ENCODE measurements around the gene SPARC.

The SPARC gene

DNA sequence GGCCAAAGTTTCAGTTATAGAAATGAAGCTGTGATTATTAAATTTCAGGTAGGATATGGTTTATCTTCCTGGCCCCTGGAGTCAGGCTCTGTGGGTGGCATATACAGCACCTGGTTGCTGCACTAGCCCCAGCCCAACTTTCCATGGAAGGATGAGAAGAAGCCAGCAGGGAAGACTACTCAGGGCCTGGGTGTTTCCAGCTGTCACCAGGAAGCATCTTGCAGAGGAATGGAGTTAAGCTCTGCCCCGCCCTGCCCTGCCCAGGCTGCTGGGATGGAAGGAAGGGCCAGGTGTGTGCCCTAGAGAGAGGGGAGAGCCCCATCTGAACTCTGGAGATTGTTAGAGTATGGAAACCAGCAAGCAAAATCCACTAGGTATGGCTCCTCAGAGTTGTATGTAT, 52.8 kb downstream of the SPARC start:
- no peaks in the 10 kb centered on the region for H3K9me3 ChIP-seq (ENCODE audit: insufficient read depth, low read depth, low read length)
- no peaks in the 10 kb centered on the region for H3K27me3 ChIP-seq (ENCODE audit: insufficient read depth, low read length, poor library complexity, severe bottlenecking)
- H3K79me2 ChIP-seq (ENCODE audit: insufficient read depth, low read length) = no peaks in the 10 kb centered on the region
- H3F3A ChIP-seq (ENCODE audit: low read depth) = no peaks in the 10 kb centered on the region
- H3K4me3 ChIP-seq (ENCODE audit: low read length, poor library complexity, severe bottlenecking) = no peak overlapping the region
- no peak overlapping the region for H3K9ac ChIP-seq (ENCODE audit: low read depth, low read length, poor library complexity, severe bottlenecking)
- no peak overlapping the region for H3K4me2 ChIP-seq (ENCODE audit: low read depth, low read length, poor library complexity, severe bottlenecking)
- no peak for TF ChIP-seq EZH2phosphoT487 (IDR thresholded peaks at IDR 0.05; ENCODE audit: borderline replicate concordance)
- TF ChIP-seq, protein P1, sequence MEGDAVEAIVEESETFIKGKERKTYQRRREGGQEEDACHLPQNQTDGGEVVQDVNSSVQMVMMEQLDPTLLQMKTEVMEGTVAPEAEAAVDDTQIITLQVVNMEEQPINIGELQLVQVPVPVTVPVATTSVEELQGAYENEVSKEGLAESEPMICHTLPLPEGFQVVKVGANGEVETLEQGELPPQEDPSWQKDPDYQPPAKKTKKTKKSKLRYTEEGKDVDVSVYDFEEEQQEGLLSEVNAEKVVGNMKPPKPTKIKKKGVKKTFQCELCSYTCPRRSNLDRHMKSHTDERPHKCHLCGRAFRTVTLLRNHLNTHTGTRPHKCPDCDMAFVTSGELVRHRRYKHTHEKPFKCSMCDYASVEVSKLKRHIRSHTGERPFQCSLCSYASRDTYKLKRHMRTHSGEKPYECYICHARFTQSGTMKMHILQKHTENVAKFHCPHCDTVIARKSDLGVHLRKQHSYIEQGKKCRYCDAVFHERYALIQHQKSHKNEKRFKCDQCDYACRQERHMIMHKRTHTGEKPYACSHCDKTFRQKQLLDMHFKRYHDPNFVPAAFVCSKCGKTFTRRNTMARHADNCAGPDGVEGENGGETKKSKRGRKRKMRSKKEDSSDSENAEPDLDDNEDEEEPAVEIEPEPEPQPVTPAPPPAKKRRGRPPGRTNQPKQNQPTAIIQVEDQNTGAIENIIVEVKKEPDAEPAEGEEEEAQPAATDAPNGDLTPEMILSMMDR (conservative IDR thresholded peaks at IDR 0.05; ENCODE audit: low read length) = no peak
- no peaks in the 10 kb centered on the region for H3K4me1 ChIP-seq (ENCODE audit: insufficient read depth, low read length, poor library complexity, severe bottlenecking)
- H3K36me3 ChIP-seq (ENCODE audit: insufficient read depth, low read length) = no peaks in the 10 kb centered on the region
- H3K9me2 ChIP-seq (replicated peaks; ENCODE audit: low read depth, low read length) = no peaks in the 10 kb centered on the region
- no peak overlapping the region for H2AFZ ChIP-seq (ENCODE audit: low read length)
- H4K20me1 ChIP-seq (ENCODE audit: insufficient read depth, low read length, poor library complexity, severe bottlenecking) = no peaks in the 10 kb centered on the region

DNA sequence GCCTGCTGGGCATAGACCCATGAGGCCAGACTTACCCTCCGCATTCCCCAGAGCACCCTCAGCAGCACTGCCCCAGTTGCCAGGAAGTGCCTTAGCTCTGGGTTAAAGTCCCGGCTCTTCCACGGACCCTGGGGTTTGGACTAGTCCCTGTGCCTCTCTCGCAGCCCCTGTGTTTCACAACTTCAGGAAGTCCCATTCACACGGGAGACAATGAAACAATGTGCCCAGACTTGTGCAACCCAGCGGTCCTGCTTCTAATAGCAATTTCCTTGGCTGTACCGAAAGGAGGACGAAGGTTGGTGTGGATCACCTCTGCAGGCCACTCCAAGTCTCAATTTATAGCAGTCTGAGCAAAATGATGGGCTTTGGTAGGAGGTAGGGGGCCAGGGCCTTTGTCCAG, 53.8 kb downstream of the SPARC start:
- Histone ChIP-seq H3K9me2 (replicated peaks; ENCODE audit: low read depth, low read length) (no peaks in the 10 kb centered on the region), H3K9ac (ENCODE audit: low read depth, low read length, poor library complexity, severe bottlenecking) (no peak overlapping the region), H3K4me3 (ENCODE audit: low read length, poor library complexity, severe bottlenecking) (no peak overlapping the region), H4K20me1 (ENCODE audit: insufficient read depth, low read length, poor library complexity, severe bottlenecking) (no peaks in the 10 kb centered on the region), H3K4me2 (ENCODE audit: low read depth, low read length, poor library complexity, severe bottlenecking) (no peak overlapping the region), H3K36me3 (ENCODE audit: insufficient read depth, low read length) (no peaks in the 10 kb centered on the region), H3K4me1 (ENCODE audit: insufficient read depth, low read length, poor library complexity, severe bottlenecking) (no peaks in the 10 kb centered on the region), H2AFZ (ENCODE audit: low read length) (no peak overlapping the region), H3K9me3 (ENCODE audit: insufficient read depth, low read depth, low read length) (no peaks in the 10 kb centered on the region), H3F3A (ENCODE audit: low read depth) (no peaks in the 10 kb centered on the region), H3K79me2 (ENCODE audit: insufficient read depth, low read length) (no peaks in the 10 kb centered on the region), H3K27me3 (ENCODE audit: insufficient read depth, low read length, poor library complexity, severe bottlenecking) (no peaks in the 10 kb centered on the region)
- TF ChIP-seq, protein P1 (conservative IDR thresholded peaks at IDR 0.05; ENCODE audit: low read length) = no peak
- no peak for TF ChIP-seq EZH2phosphoT487 (IDR thresholded peaks at IDR 0.05; ENCODE audit: borderline replicate concordance)

DNA sequence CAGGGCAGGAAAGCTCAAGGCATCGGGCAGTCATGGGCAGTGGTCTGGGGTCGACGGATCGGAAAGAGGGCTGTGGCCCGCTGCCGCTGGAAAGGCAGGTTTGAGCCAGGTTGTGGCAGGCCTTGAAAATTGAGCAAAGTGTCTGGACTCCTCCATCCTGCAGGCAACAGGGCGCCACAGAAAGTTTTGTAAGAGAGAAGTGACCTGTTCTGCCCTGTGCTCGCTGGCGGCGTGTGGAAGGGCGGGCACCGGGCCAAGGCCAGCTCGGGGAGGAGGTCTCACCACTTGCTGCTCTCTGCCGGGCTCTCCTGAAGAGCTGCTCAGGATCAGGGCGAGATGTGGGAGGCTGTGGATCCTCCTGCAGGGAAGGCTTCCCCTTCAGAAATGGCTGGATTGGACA, 54.2 kb downstream of the SPARC start:
- Histone ChIP-seq H3K36me3 (ENCODE audit: insufficient read depth, low read length) (no peaks in the 10 kb centered on the region), H3K9me2 (replicated peaks; ENCODE audit: low read depth, low read length) (no peaks in the 10 kb centered on the region), H3K4me3 (ENCODE audit: low read length, poor library complexity, severe bottlenecking) (no peak overlapping the region), H3K79me2 (ENCODE audit: insufficient read depth, low read length) (no peaks in the 10 kb centered on the region), H3K4me2 (ENCODE audit: low read depth, low read length, poor library complexity, severe bottlenecking) (no peak overlapping the region), H3F3A (ENCODE audit: low read depth) (no peaks in the 10 kb centered on the region), H3K9me3 (ENCODE audit: insufficient read depth, low read depth, low read length) (no peaks in the 10 kb centered on the region), H3K4me1 (ENCODE audit: insufficient read depth, low read length, poor library complexity, severe bottlenecking) (no peaks in the 10 kb centered on the region), H3K9ac (ENCODE audit: low read depth, low read length, poor library complexity, severe bottlenecking) (no peak overlapping the region), H2AFZ (ENCODE audit: low read length) (no peak overlapping the region), H4K20me1 (ENCODE audit: insufficient read depth, low read length, poor library complexity, severe bottlenecking) (no peaks in the 10 kb centered on the region), H3K27me3 (ENCODE audit: insufficient read depth, low read length, poor library complexity, severe bottlenecking) (no peaks in the 10 kb centered on the region)
- no peak for TF ChIP-seq EZH2phosphoT487 (IDR thresholded peaks at IDR 0.05; ENCODE audit: borderline replicate concordance)
- TF ChIP-seq, protein P1 (conservative IDR thresholded peaks at IDR 0.05; ENCODE audit: low read length) = no peak

Data from Loucy (cell line).